A673 (cell line): ENCODE data around the gene MAGI1.
"Not testable (repeated sequence)": the region's sequence is repeated elsewhere in the genome, so short reads cannot be mapped to it uniquely, and the experiment has no call there.

Experiments used
- CTCF ChIP-seq: fragments of 300-800, 200-600 bp; sonication (generic); conservative IDR thresholded peaks from 2 replicates; pipeline ENCODE4 v1.5.1; 2017; ENCODE audit warnings: low read depth, mild to moderate bottlenecking, antibody characterized with exemption, low read length, moderate library complexity, mixed read lengths
- EZH2 ChIP-seq: fragments of 200-600 bp; sonication (generic); IDR thresholded peaks from 2 replicates; pipeline ENCODE4 v1.6.1; 2017; ENCODE audit warnings: borderline replicate concordance, low read depth, mild to moderate bottlenecking, mixed read lengths, antibody characterized with exemption, low read length; ENCODE audit not compliant: poor library complexity, severe bottlenecking

DNA sequence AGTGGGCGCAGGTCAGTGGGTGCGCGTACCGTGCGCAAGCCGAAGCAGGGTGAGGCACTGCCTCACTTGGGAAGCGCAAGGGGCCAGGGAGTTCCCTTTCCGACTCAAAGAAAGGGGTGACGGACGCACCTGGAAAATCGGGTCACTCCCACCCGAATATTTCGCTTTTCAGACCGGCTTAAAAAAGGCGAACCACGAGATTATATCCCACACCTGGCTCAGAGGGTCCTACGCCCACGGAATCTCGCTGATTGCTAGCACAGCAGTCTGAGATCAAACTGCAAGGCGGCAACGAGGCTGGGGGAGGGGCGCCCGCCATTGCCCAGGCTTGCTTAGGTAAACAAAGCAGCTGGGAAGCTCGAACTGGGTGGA, 529.3 kb downstream of the MAGI1 start:
- TF ChIP-seq CTCF, EZH2: not testable (repeated sequence)
